OCI-LY3 (cell line): Measurements from ENCODE around the gene TECPR1.

Experiments
- EZH2phosphoT487 ChIP-seq: fragments of 200-600 bp; shearing (Covaris generic); IDR thresholded peaks from 2 replicates; pipeline ENCODE4 v1.6.1; 2018; ENCODE audit warnings: antibody characterized with exemption, mixed run types, low read depth
- TF ChIP-seq, protein P1 (sequence below): fragments of 200-600, 300-600 bp; sonication (generic); IDR thresholded peaks from 2 replicates; pipeline ENCODE4 v1.5.1; 2014; ENCODE audit warnings: antibody characterized with exemption, low read length, low read depth

DNA sequence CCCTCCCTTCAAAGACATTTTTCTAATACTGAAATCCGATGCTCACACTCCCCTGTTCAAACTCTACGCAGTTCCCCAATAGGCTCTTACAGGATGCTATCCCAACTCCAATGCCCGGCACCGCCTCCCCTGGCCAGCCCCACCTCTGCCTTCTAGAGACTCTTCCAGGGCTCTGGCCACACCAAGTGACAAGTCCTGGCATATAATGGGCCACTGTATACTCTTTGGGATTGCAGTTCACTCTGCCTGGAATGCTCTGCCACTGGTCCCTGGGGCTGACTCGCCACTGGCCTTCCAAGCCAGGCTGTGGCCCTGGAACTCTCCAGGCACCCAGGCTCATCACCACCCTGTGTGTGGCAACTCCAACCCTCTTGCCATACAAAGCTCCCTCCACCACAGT, 26.4 kb upstream of the TECPR1 start:
- TF ChIP-seq, protein P1, sequence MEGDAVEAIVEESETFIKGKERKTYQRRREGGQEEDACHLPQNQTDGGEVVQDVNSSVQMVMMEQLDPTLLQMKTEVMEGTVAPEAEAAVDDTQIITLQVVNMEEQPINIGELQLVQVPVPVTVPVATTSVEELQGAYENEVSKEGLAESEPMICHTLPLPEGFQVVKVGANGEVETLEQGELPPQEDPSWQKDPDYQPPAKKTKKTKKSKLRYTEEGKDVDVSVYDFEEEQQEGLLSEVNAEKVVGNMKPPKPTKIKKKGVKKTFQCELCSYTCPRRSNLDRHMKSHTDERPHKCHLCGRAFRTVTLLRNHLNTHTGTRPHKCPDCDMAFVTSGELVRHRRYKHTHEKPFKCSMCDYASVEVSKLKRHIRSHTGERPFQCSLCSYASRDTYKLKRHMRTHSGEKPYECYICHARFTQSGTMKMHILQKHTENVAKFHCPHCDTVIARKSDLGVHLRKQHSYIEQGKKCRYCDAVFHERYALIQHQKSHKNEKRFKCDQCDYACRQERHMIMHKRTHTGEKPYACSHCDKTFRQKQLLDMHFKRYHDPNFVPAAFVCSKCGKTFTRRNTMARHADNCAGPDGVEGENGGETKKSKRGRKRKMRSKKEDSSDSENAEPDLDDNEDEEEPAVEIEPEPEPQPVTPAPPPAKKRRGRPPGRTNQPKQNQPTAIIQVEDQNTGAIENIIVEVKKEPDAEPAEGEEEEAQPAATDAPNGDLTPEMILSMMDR: no peak
- TF ChIP-seq EZH2phosphoT487: no peak
